Stimulated activated CD8-positive, alpha-beta memory T cell treated with anti-CD3 and anti-CD28 coated beads, Interleukin-2, amount 100 ng/mL, for 1 hour (primary cell): ENCODE results near the gene RHOT1.
"Not testable (repeated sequence)": the region's sequence is repeated elsewhere in the genome, so short reads cannot be mapped to it uniquely, and the experiment has no call there.

ENCODE experiments used
- DNase-seq, 2 donors: peaks; one replicate each; pipeline ENCODE4 v3.0.0-alpha.2; 2020; ENCODE audit warnings: low read depth in 2 of 2

RHOT1 gene

DNA sequence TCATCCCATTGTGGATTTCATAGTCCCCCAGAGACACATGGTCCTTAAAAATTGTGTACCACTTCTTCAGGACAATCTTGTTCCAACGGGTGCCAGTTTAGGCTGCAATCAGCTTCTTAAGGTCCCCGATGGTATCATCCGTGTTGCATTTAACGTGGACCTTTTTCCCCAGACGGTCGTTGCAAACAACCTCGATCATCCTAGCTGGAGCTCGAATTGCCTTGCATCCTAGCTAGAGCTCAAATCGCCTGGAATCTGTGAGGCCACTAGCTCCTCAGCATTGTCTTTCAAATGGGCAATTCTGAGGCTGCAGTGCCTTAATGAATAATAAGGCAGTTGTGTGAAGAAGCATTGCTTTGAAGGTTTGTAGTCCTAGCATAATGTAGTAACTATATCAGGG, 85.6 kb downstream of the RHOT1 start:
- DNase-seq, result no peak

DNA sequence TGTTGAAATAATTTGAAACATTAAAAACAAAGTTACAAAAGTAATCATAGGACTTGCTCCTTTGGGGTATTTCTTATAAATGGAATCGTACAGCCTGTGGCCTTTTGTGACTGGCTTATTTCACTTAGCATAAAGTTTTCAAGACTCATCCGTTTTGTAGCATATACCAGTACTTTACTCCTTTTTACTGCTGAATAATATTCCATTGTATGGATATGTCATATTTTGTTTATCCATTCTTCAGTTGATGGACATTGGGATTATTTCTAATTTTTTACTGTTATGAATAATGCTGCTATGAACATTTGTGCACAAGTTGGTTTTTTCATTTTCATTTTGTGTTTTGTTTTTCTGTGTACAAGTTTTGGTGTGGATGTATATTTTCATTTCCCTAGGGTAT, 93.3 kb downstream of the RHOT1 start:
- DNase-seq, result no peak

DNA sequence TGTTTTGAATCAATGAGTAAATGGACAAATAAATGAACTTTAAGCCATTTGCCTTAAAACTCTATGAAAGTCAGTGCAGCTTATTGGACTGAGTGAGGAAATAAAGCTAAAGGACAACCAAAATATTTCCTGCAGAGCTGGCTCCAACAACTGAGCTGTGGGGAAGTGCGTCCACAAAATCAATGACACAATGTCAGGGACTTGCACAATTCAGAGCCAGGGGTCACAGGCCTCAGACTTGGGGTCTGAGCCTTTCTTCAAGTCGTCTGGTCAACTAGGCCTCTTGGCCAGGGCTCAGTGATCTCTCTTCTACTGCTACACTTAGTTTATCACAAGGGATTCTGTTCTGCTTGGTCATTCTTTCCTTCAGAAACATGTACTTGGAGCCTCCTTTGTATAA, 97.2 kb downstream of the RHOT1 start:
- DNase-seq, result no peak

DNA sequence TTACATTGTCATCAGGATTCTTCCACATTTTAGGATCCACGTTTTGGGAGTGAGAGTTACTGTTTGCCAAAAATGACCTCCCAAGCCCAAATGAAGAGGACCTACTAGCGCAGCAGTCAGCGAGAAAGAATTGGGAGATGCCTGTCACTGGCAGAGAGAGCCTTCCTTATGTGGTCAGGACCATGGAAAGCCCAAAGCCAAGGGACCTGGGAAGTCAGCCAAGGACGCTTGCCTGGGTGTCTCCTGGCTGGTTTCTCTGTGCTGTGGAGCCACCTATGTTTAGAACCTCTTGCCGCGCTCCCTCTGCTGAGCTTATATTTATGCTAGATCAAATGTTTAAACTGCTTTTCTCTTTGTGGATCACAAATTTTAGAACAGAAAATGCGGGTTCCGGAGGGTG, 98.4 kb downstream of the RHOT1 start:
- no peak for DNase-seq

DNA sequence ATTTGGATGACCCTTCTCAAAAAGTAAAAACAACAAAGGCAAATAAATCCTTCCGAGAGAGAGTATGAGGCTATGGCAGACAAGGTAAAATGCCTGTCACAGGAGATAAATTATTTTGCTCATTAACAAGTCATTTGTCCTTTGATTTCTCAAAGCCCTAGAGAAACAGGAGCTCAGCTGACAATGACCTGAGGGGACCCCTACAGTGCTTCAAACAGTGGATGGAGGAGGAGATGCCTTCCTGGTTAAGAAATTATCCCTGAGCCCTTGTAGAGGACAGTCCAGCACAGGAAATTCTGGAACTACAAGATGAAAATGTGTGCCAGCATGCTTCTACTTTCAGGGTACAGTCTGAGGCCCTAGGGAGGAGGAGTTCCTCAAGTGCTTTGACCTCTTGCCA, 99.3 kb downstream of the RHOT1 start:
- DNase-seq, result no peak

DNA sequence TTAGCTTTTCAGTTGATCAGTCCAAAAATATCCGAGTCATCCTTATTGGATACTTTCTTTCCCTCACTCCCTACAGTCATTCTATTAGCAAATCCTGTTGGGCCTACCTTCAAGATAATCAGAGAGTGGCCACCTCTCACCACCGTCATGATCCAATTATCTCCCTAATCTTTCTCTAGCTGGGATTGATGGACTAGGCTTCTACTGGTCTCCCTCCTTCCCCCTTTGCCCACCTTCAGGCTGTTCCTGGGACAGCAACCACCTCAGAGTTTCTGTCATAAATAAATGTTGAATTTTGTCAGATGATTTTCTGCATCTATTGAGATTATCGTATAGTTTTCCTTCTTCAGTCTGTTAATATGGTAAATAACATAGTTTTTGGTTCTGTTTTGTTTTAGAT, 107.2 kb downstream of the RHOT1 start:
- no peak for DNase-seq

DNA sequence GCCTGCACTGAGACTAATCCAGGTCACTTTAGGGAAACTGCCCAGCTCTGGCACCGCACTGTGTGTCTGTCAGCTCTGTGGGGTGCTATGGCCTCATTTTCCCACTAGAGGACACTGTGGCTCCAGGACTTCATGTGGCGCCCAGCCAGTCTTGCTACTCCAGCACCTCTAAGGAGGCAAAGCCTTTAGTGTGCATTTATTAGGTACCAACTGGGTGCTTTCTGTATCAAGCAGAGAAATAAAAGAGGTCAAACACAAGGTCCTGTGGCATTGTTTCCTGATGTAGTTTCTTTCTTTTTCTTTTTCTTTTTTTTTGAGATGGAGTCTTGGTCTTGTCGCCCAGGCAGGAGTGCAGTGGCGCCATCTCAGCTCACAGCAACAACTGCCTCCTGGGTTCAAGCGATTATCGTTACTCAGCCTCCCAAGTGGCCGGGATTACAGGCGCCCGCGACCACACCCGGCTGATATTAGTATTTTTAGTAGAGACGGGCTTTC, 110.9 kb downstream of the RHOT1 start:
- DNase-seq, result peak; percentile 27 to 40

DNA sequence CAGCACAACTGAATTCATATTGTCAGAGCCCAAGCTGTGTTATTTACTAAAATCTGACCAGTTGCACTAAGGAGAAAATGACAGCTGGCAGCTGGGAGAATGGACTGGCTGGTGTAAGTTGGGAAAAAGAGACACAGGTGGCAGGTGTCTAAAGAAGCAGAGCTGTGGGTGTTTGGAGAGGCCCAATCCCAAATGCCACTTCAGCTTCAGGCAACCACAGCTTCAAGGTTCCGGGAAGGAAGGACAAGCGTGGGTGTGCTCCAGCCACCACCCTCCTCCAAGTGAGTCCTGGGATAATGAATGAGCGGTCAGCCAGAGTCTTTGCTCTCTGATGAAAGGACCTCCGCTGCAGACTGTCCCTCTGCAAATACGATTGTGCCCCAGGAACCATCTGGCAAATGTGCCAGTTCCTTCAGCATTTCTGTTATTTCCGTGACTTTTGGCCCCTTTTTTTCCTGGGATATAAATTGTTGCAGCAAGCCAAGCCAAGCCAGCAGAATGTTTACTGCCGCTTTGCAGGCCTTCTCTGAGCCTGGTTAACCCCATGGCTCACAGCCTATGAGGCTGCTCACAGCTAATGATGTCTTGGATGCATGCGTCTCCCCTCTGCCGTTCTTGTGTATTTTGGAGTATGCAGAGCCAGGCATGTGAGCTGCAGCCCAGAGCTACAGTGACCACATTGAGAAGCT, 113.9 kb downstream of the RHOT1 start:
- DNase-seq, result no peak

DNA sequence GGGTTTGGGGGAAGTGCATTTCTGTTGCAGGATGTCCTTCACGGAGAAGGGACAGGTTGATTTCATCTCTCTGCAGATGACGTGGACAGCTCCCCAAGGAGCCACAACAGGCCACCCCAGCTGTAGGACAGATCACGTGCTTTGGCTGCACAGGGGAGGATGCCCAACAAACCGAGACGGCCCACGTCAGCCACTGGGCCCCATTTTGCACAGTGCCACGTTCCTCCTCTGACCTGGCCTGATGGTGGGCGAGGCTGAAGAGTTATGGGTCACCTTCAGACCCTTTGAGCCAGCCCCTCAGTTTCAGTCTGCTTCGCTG, 114.4 kb downstream of the RHOT1 start:
- DNase-seq, result no peak

DNA sequence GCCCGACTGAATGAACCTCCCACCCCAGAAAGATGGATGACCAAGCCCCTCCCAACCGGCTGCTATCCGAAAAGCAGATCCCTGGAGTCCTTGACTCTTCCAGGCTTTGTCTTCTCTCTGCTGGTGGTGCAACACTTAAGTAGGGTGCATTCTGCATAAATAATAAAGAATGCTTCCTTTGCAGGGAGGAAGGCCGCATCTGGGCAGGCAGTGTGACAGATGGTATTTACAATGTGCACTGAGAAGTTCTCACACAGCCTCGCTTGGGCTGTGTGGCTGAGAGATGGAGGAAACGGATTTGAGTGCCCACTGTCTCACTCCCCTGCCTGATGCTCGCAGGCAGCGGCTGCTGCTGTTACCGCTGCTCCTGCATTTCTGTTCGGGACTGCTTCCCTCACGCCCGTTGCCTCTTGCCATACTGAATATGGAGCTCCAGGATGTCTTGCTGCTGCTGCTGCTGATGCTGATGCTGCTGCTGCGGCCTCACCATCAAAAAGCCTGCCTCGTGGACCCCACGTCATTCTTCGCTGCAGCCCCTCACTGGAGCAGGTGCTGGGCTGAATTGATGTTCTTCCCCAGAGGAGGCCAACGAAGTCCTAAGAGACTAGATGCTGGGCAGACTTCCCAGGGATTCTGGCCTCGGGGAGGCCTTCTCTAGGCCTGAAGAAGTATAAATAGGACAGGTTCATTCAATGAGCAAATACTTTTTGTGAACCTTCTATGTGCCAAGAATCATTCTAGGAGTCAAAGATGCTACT, 116.3 kb downstream of the RHOT1 start:
- DNase-seq, result no peak

DNA sequence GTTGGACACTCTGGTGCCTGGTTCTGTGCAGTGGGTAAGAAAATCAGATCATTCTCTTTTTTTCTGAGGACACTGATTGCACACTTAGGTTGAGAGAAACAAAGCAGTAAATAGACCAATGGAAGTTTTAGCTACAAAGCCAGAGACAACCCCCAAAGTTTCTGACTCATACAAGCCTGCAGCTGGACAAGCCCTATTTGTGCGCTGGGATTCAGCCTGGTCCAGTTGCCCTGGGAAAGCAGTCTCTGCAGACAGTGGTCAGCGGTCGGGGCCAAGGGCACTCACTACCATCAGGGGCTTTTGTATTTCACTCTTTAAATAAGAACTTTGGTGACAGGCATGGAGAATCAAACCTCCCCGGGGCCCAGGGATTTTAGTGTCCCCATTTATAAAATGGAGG, 117.3 kb downstream of the RHOT1 start:
- no peak for DNase-seq

DNA sequence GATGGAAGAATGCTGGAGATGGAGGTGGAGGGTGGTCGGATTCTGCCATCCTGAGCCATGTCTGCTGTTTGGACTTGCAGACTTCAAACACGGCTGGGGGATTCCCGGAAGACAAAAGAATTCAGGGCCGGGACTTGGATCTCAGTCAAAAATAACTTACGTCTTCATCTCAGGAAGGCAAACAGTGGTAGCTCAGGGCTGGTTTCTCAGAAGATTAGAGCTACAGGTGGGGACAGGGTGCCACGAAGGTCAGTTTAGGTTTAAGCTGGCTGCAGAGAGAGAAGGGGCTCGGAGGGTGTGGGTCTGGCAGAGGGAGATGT, 119.1 kb downstream of the RHOT1 start:
- no peak for DNase-seq

DNA sequence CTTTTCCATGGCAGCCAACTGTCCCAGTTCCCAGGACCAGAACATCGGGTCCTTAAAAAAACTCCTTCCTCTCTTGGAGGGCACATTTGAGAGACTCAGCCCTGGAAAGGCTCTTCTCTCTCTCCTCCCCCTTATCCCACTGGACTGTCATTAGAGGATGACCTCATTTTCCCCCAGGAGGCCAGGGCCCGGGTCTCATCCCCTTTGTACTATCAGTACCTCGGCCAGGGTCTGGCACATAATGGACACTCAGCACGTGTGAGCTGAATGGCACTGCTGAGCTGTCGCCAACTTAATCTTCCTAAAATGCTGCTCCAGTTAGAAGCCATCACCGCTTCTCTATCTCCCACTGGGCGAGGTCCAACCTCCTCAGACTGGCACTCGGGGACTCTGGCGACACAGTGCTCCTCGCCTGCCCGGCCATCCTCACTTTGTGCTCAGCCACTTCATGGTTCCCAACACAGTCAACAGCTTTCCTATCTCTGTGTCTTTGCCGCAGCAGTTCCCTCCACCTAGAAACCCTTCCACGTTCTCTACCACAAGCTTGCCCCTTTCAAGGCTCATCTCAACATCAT, 119.7 kb downstream of the RHOT1 start:
- DNase-seq, result no peak

DNA sequence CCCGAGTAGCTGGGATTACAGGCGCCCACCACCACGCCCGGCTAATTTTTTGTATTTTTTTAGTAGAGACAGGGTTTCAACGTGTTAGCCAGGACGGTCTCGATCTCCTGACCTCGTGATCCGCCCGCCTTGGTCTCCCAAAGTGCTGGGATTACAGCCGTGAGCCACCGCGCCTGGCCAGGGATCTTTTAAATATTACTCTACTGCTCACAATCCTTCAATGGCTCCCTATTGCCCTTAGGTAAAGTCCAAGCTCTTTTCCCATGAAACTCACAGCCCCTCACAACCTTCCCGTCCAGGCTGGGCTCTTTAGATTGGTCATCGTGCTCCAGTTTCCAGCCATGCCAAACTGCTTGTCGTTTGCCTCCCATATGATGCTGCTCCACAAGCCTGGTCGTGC, 121.2 kb downstream of the RHOT1 start:
- DNase-seq, result not testable (repeated sequence)

DNA sequence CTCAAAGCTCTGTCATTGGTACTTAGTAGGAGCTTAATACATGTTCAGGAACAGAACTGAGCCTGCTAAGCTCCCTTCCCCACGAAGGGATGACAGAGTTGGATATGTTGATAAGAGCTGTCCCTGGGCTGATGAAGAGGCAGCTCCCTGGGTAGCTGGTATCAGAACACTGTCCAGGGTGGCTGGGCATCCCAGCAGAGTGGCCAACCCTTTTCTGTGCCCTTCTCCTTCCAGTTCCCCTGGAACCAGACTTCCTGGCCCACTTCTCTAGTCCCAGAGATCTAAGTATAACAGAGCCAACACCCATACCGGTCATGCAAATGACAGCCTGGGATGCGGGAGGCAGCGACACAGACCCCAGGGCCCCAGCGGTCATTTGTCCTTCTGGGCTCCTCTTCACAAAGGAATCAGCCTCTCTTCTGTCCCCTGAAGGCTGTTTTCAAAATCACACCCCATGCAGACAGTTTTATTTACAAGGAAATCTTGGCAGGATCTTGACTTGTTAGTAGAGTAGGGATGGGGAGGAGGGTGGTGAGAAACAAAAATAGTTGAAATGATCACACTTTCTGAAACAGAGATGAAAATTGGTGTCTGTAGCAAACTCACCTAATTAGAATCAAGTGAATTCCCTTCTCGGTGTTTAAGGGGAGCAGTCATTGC, 122.0 kb downstream of the RHOT1 start:
- no peak for DNase-seq

DNA sequence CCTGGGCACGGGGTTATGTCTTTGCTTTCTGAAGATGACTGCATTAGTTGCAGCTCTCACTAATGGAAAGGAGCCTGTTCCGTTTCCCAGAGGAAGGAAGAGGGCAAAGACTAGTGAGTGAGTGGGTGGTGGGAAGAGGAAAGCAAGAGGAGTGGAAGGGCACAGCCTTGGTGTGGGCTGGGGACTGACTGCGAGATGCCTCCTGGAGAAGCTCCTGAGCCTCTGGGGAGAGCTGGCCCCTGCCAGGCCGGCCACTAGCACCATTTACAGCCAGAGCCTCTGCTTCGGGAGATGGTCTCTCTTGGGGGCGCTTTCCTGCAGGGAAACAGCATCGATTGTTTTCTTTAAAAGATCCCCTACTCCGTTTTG, 122.5 kb downstream of the RHOT1 start:
- no peak for DNase-seq

DNA sequence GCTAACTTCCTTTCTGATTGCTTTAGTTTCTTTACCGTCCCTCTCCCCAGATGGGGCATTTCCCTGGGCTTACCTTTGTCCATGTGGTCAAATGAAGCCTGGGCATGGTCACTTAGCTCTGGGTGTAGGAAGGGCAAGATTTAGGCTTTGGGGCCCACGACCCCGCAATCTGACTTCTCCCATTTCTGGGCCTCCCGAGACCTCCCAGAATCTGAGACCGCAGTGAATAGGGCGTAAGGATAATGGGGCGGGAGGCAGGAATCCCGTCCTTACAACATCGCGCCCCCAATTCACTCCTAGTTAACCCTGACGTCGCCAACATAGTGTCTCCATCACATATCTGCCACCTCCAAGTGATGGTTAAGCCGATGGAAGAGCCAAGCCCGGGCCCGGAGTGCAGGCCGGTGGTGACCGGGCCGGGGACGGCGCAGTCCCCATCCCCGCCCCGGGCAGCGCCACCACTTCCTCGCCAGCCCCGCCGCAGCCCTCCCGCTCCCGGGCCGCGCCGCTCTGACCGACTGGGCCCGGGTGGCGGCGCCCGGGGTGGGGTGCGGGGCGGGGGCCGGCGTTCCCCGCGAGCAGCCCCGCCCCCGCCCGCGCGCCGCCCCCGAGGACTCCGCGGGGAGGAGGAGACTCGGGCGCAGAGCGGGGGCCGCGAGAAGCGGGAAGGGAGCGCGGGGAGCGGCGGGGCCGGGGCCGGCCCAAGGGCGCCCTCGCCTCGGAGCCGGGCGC, 123.1 kb downstream of the RHOT1 start, which contains the start of gene RHBDL3:
Gene RHBDL3 (plus strand): TSS at position 641 of the 732 bp plus-strand sequence. CDS start 358 bp downstream, outside the sequence.
- DNase-seq, result no peak

DNA sequence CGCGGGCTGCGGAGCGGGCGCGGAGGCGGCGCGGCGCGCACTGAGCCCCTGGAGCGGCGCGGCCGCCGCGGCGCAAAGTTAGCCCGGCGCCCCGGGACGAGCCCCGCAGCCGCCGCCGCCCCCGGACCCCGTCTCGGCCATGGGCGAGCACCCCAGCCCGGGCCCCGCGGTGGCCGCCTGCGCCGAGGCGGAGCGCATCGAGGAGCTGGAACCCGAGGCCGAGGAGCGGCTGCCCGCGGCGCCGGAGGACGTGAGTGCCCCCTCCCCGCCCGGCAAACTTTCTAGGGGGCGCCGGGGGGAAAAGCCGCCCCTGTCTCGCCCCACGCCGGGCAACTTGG, 123.7 kb downstream of the RHOT1 start:
- DNase-seq, result no peak

DNA sequence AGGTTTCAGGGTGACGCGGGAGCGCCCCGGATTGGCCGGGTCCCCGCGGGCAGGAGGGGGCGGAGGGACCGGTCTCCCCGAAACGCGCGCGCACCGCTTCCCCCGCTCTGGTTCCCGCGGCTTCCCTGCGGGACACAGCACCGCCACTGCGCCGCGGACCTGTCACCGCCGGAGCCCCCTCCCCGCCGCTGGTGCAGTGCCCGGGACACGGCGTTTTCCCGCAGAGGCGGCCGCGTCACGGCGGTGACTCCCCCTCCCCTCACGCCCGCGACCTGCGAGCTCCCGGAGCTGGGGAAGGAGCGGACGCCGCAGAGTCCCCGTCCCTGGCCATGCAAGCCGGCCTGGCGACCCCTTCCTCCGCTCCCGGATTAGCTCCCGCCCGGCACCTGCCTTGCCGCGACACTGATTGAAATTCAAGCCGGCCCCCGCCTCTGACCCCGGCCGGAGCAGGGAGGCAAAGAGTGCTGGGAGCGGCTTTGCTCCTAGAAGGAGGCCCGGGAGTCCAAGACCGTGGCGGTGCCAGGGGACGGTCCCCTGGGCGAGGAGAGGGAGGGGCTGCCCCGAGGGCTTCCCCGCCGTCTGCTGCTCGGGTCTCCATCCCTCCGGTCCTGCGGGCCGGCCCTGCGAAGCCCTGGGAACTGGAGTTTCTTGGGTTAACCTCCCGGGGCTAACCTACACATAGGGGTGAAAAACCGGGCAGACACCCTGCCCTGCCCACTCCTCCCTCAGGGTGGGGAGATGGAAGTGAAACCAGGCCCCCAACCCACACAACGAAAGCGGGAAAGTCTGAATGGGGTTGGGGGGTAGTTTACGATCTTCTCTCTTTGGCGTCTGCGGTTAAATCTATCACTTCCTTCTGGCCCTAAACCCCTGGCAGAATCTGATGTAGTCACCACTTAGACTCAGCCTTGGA, 124.3 kb downstream of the RHOT1 start:
- no peak for DNase-seq

DNA sequence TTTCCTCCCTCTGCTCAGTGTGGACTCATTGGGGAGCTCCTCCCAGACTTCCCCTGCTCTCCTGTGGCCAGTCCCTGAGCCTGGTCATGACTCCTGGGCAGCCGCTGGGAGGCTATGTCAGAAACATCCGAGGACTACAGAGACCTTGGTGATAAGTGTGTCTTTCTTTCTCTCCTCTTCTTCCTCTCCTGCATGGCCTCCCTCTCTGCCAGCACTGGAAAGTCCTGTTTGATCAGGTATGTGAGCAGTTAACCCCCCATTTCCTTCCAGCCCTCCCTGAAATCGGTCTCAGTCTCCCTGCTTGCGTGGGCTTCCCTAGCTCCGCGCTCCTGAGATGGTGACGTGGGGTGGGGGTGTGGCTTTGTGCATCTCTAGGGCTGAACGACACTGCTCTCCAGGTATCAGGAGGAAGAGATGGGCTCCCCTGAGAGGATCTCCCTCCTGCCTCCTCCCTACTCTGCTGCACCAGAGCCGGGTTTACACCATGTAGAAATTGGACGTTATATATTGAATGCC, 125.4 kb downstream of the RHOT1 start:
- no peak for DNase-seq

DNA sequence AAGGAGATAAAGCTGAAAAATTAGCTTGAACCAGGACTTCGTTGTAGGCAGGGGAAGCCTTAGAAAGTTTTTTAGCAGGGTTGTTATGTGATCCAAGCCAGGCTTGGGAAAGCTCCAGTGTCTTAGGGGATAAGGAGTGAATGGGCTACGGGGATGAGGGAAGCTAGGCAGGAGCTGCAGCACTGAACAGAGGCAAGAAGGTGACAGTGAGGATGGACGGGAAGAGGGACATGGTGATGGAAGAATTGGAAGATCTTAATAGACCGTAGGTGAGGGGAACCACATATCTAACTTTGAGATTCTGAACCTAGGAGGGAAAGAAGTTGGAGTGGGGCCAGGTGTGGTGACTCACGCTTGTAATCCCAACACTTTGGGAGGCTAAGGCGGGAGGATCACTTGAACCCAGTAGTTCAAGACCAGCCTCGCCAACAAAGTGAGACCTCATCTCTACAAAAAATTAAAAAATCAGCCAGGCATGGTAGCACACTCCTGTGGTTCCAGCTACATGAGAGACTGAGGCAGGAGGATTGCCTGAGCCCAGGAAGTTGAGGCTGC, 126.5 kb downstream of the RHOT1 start:
- DNase-seq, result no peak
